Parathyroid adenoma (tissue), 2 donors: ENCODE data around the gene GGTLC2.

Experiments used
- H2AFZ ChIP-seq: fragments of 300-600 bp; sonication (generic); one replicate; pipeline ENCODE4 v1.7.0; 2017; ENCODE audit warnings: antibody characterized with exemption, mild to moderate bottlenecking
- H3K27ac ChIP-seq: fragments of 300-600 bp; sonication (generic); one replicate; pipeline ENCODE4 v1.7.0; 2017
- H3K27me3 ChIP-seq: fragments of 300-600 bp; sonication (generic); one replicate; pipeline ENCODE4 v1.7.0; 2017; ENCODE audit warnings: low read length; ENCODE audit not compliant: control insufficient read depth, insufficient read depth
- H3K36me3 ChIP-seq: fragments of 300-600 bp; sonication (generic); one replicate; pipeline ENCODE4 v1.7.0; 2017; ENCODE audit warnings: low read length; ENCODE audit not compliant: control insufficient read depth, insufficient read depth
- H3K4me1 ChIP-seq: fragments of 300-600 bp; sonication (generic); one replicate; pipeline ENCODE4 v1.7.0; 2017; ENCODE audit warnings: control low read depth
- H3K4me2 ChIP-seq: fragments of 300-600 bp; sonication (generic); one replicate; pipeline ENCODE4 v1.7.0; 2017; ENCODE audit warnings: low read length
- H3K4me3 ChIP-seq: fragments of 300-600 bp; sonication (generic); one replicate; pipeline ENCODE4 v1.7.0; 2017; ENCODE audit warnings: low read depth, low read length
- H3K79me2 ChIP-seq: fragments of 300-600 bp; sonication (generic); one replicate; pipeline ENCODE4 v1.7.0; 2017; ENCODE audit warnings: control low read depth
- H3K9ac ChIP-seq: fragments of 300-600 bp; sonication (generic); one replicate; pipeline ENCODE4 v1.7.0; 2017; ENCODE audit warnings: mild to moderate bottlenecking
- H3K9me3 ChIP-seq: fragments of 300-600 bp; sonication (generic); one replicate; pipeline ENCODE4 v1.7.0; 2017; ENCODE audit warnings: low read length; ENCODE audit not compliant: control insufficient read depth
- TF ChIP-seq, protein P1 (sequence below): fragments of 300-600 bp; sonication (generic); IDR thresholded peaks from one replicate; pipeline ENCODE4 v1.7.0; 2017; ENCODE audit warnings: antibody characterized with exemption, mild to moderate bottlenecking
- donor health status: primary hyperparathyroidism.

GGTLC2 gene

DNA sequence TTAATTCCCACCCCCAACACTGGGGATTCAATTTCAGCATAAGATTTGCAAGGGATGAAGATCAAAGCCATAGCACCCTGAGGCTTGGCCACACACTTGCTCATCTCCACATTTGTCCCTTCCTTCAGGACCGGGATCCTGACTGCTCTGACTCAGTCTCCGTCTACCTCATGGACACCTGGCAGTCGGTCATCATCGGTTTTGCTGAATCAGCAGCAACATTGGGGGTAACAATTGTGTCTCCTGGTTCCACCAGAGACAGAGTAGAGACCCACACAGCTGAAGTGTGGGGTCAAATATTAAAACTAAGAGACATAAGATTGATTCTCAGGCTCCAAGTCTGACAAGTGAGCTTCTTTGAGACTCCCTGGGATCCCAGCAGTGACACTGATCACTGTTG, 34.6 kb downstream of the GGTLC2 start:
- TF ChIP-seq, protein P1, sequence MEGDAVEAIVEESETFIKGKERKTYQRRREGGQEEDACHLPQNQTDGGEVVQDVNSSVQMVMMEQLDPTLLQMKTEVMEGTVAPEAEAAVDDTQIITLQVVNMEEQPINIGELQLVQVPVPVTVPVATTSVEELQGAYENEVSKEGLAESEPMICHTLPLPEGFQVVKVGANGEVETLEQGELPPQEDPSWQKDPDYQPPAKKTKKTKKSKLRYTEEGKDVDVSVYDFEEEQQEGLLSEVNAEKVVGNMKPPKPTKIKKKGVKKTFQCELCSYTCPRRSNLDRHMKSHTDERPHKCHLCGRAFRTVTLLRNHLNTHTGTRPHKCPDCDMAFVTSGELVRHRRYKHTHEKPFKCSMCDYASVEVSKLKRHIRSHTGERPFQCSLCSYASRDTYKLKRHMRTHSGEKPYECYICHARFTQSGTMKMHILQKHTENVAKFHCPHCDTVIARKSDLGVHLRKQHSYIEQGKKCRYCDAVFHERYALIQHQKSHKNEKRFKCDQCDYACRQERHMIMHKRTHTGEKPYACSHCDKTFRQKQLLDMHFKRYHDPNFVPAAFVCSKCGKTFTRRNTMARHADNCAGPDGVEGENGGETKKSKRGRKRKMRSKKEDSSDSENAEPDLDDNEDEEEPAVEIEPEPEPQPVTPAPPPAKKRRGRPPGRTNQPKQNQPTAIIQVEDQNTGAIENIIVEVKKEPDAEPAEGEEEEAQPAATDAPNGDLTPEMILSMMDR, result no peak
- Histone ChIP-seq H3K9me3 (no peaks in the 10 kb centered on the region), H3K27ac (no peak overlapping the region), H2AFZ (no peak overlapping the region), H3K9ac (no peak overlapping the region), H3K79me2 (no peaks in the 10 kb centered on the region), H3K4me3 (no peak overlapping the region), H3K27me3 (no peaks in the 10 kb centered on the region), H3K4me1 (no peaks in the 10 kb centered on the region), H3K36me3 (no peaks in the 10 kb centered on the region), H3K4me2 (no peak overlapping the region)

GRCh38 chr22:22680396-22680795, 36.0 kb downstream of the GGTLC2 start:
- Histone ChIP-seq H3K9ac (no peak overlapping the region), H3K9me3 (no peaks in the 10 kb centered on the region), H3K4me2 (no peak overlapping the region), H2AFZ (no peak overlapping the region), H3K4me3 (no peak overlapping the region), H3K27me3 (no peaks in the 10 kb centered on the region), H3K4me1 (no peaks in the 10 kb centered on the region), H3K79me2 (no peaks in the 10 kb centered on the region), H3K27ac (no peak overlapping the region), H3K36me3 (no peaks in the 10 kb centered on the region)
- TF ChIP-seq, protein P1, result no peak

DNA sequence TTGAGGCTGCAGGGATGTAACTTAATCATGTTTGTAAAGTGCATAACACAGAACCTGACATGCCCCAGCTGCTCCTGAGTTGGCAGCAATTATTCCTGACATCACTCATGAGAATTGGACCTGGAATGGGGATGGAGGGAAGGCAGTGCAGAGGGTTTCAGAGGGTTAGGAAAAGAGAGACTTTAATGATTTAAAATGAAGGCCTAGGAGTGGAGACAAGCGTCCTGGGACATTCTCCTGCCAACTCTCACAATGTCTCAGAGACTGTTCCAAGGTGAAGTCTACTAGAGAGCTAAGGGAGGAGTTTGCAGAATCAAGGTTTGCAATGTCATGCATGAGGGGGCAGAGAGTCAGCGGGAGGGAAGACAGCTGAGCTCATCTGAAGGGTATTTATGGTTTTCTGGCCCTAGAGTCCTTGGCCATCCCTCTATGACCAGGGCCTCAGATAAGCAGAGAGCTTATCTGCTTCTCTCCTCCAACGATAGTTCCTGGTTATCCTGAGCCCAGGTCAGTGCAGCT, 36.9 kb downstream of the GGTLC2 start:
- no peaks in the 10 kb centered on the region for H3K79me2 ChIP-seq
- H3K27ac ChIP-seq, result no peak overlapping the region
- no peak overlapping the region for H3K4me3 ChIP-seq
- H3K27me3 ChIP-seq, result no peaks in the 10 kb centered on the region
- no peak overlapping the region for H3K4me2 ChIP-seq
- H2AFZ ChIP-seq, result no peak overlapping the region
- TF ChIP-seq, protein P1, result no peak
- H3K36me3 ChIP-seq, result no peaks in the 10 kb centered on the region
- no peak overlapping the region for H3K9ac ChIP-seq
- H3K4me1 ChIP-seq, result no peaks in the 10 kb centered on the region
- H3K9me3 ChIP-seq, result no peaks in the 10 kb centered on the region

DNA sequence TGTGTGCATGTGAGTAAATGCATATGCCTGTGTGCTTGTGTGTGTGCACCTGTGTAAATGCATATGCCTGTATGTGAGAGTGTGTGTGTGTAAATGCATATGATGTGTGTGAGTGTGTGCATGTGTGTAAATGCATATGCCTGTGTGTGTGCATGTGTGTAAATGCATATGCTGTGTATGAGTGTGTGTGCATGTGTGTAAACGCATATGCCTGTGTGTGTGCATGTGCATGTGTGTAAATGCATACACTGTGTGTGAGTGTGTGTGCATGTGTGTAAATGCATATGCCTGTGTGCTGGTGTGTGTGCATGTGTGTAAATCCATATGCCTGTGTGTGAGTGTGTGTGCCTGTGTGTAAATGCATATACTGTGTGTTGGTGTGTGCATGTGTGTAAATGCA, 37.8 kb downstream of the GGTLC2 start:
- Histone ChIP-seq H3K27me3 (no peaks in the 10 kb centered on the region), H3K4me1 (no peaks in the 10 kb centered on the region), H2AFZ (no peak overlapping the region), H3K4me3 (no peak overlapping the region), H3K9me3 (no peaks in the 10 kb centered on the region), H3K79me2 (no peaks in the 10 kb centered on the region), H3K36me3 (no peaks in the 10 kb centered on the region), H3K9ac (no peak overlapping the region), H3K27ac (no peak overlapping the region), H3K4me2 (no peak overlapping the region)
- TF ChIP-seq, protein P1, result no peak
